GM23338 (cell line): ENCODE results near the gene SSTR3. TPM values are rescaled to one million over a fixed set of nuclear protein-coding genes. Genes with fewer than 3 reads are reported as not detected.

ENCODE experiments used
- ATAC-seq: fragments of 200-7000 bp; cut with Tn5 transposase; 3 replicates; pipeline ENCODE4 v1.9.1; 2020
- DNase-seq: peaks from one replicate; pipeline ENCODE4 v3.0.0-alpha.2; 2015; ENCODE audit warnings: low spot score
- H2AFZ ChIP-seq: fragments of 200-600 bp; sonication (generic); 2 replicates; pipeline ENCODE4 v1.8.0; 2016; ENCODE audit warnings: antibody characterized with exemption, mild to moderate bottlenecking, moderate library complexity
- H3F3A ChIP-seq: fragments of 200-600 bp; sonication (generic); replicated peaks from 2 replicates; pipeline ENCODE4 v1.8.0; 2017; ENCODE audit warnings: antibody characterized with exemption, mixed run types, low read depth
- H3K27ac ChIP-seq: fragments of 200-600 bp; sonication (generic); 2 replicates; pipeline ENCODE4 v1.6.1; 2016; ENCODE audit warnings: low read depth
- H3K27me3 ChIP-seq: fragments of 200-600 bp; sonication (generic); 2 replicates; pipeline ENCODE4 v1.8.0; 2016; ENCODE audit warnings: mild to moderate bottlenecking, mixed run types, moderate library complexity; ENCODE audit not compliant: insufficient read depth
- H3K36me3 ChIP-seq: fragments of 200-600 bp; sonication (generic); 2 replicates; pipeline ENCODE4 v1.8.0; 2016; ENCODE audit warnings: mild to moderate bottlenecking; ENCODE audit not compliant: insufficient read depth
- H3K4me1 ChIP-seq: fragments of 200-600 bp; sonication (generic); 2 replicates; pipeline ENCODE4 v1.8.0; 2016; ENCODE audit warnings: mild to moderate bottlenecking, moderate library complexity; ENCODE audit not compliant: insufficient read depth
- H3K4me2 ChIP-seq: fragments of 200-600 bp; sonication (generic); 2 replicates; pipeline ENCODE4 v1.7.1; 2017; ENCODE audit warnings: mixed run types
- H3K4me3 ChIP-seq: fragments of 200-600 bp; sonication (generic); 2 replicates; pipeline ENCODE4 v1.6.1; 2016; ENCODE audit warnings: mixed run types
- H3K79me2 ChIP-seq: fragments of 200-600 bp; sonication (generic); replicated peaks from 2 replicates; pipeline ENCODE4 v1.8.0; 2017; ENCODE audit warnings: mild to moderate bottlenecking; ENCODE audit not compliant: insufficient read depth
- H3K9me2 ChIP-seq: fragments of 200-600 bp; sonication (generic); 2 replicates; pipeline ENCODE4 v1.8.0; 2017; ENCODE audit not compliant: insufficient read depth
- H4K20me1 ChIP-seq: fragments of 200-600 bp; sonication (generic); replicated peaks from 2 replicates; pipeline ENCODE4 v1.8.0; 2017; ENCODE audit warnings: mild to moderate bottlenecking; ENCODE audit not compliant: insufficient read depth
- H3K27ac Mint-ChIP-seq: 2 replicates; pipeline ENCODE4 v1.8.0; 2020; ENCODE audit warnings: inconsistent platforms, mild to moderate bottlenecking, moderate library complexity, mixed read lengths
- H3K27me3 Mint-ChIP-seq: 3 replicates; pipeline ENCODE4 v1.8.0; 2022; ENCODE audit warnings: low read depth, mild to moderate bottlenecking, moderate library complexity, mixed read lengths, inconsistent platforms; ENCODE audit not compliant: insufficient read depth, poor library complexity
- H3K36me3 Mint-ChIP-seq: 3 replicates; pipeline ENCODE4 v1.8.0; 2021; ENCODE audit warnings: low read depth, mild to moderate bottlenecking, inconsistent platforms, moderate library complexity, mixed read lengths
- H3K4me1 Mint-ChIP-seq: 3 replicates; pipeline ENCODE4 v1.8.0; 2020; ENCODE audit warnings: mild to moderate bottlenecking, inconsistent platforms, mixed read lengths
- H3K4me3 Mint-ChIP-seq: 3 replicates; pipeline ENCODE4 v1.8.0; 2021; ENCODE audit warnings: moderate library complexity, mild to moderate bottlenecking, inconsistent platforms, mixed read lengths
- H3K9me3 Mint-ChIP-seq: 3 replicates; pipeline ENCODE4 v1.8.0; 2020; ENCODE audit warnings: moderate library complexity, mild to moderate bottlenecking, inconsistent platforms, mixed read lengths
- CREB1 ChIP-seq: fragments of 250-450 bp; sonication (Bioruptor Pico); IDR thresholded peaks from 2 replicates; pipeline ENCODE4 v1.5.0; 2020; ENCODE audit warnings: low read depth, mild to moderate bottlenecking, moderate library complexity
- EZH2 ChIP-seq: fragments of 200-600 bp; sonication (generic); IDR thresholded peaks from one replicate; pipeline ENCODE4 v1.8.0; 2017; ENCODE audit warnings: antibody characterized with exemption, mild to moderate bottlenecking, low read depth; ENCODE audit not compliant: unreplicated experiment
- JUNB ChIP-seq: IDR thresholded peaks from one replicate; pipeline ENCODE4 v1.6.1; 2016; ENCODE audit warnings: antibody characterized with exemption; ENCODE audit not compliant: unreplicated experiment
- NANOG ChIP-seq: IDR thresholded peaks from 2 replicates; pipeline ENCODE4 v1.6.1; 2016; ENCODE audit warnings: antibody characterized with exemption, borderline replicate concordance
- POLR2AphosphoS5 ChIP-seq: IDR thresholded peaks from 2 replicates; pipeline ENCODE4 v1.6.1; 2016; ENCODE audit warnings: antibody characterized with exemption, low read depth
- ZNF114 ChIP-seq: fragments of 250-450 bp; sonication (Bioruptor Pico); IDR thresholded peaks from 2 replicates; pipeline ENCODE4 v1.5.0; 2020; ENCODE audit warnings: mild to moderate bottlenecking, moderate library complexity
- ZNF331 ChIP-seq: fragments of 250-450 bp; sonication (Bioruptor Pico); IDR thresholded peaks from 2 replicates; pipeline ENCODE4 v1.5.0; 2020; ENCODE audit warnings: low read depth, mild to moderate bottlenecking, moderate library complexity
- polyA plus RNA-seq: library from polyadenylated mRNA; unstranded; fragments of >200 nt; fragmentation: Nextera tagmentation; extraction: Ambion mirVana; gene quantifications from 2 replicates; pipeline ENCODE4 v1.2.1, GENCODE V29; 2016
- total RNA-seq: library from RNA; depleted of rRNA; stranded (reverse); fragments of >200 nt; shearing (Covaris generic); gene quantifications from 2 replicates; pipeline ENCODE4 v1.2.3, GENCODE V29; 2014
- TF ChIP-seq, protein P1 (sequence below): IDR thresholded peaks from one replicate; pipeline ENCODE4 v1.6.1; 2018; ENCODE audit warnings: antibody characterized with exemption; ENCODE audit not compliant: unreplicated experiment
- TF ChIP-seq, protein P2 (sequence below): IDR thresholded peaks from 2 replicates; pipeline ENCODE4 v1.6.1; 2016; ENCODE audit warnings: antibody characterized with exemption

Gene SSTR3
- total and polyA plus RNA-seq, 2 experiments from 2014 or later, result 0.66 TPM; not detected in 1

DNA sequence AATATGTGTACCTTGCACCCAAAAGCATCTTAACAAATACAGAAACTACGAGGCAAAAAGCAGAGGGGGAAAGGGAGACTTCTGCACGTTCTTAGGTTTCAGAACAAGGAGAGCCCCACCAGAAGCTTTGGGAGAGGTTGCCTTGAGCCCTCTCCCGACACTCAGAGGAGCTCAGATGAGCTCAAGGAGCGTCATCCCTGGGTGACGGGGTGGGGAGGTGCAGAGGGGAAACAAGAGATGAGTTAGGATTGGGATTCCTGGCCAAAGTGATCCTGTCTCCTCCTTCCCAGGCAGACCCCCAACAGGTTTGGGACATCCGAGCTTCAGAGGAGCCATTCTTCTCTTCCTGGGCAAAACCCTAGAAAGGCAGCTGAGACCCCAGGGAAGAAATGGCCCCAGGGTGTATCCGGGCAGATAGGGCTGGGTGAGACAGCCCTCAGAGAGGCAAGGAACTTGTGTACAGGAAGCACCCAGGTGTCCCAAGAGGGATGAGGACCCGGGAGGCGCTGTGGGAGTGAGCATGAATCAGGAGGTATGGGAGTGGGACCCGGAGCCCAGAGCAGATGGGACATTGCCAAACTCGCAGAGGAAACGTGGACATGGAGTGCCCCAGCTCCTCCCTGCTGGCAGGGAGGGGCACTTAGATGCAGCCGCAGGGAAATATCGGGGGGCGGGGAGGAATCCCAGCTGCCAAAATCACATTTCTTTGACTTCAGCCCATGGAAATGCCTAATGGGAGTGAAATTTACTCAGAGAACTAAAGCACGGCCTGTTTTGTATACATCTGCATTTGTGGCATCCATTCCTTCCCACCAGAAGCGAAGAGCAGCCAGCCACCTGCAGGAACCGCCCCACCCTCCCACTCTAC is 36.6 kb downstream of the SSTR3 start:
- DNase-seq, result no peak
- no peak overlapping the region for H2AFZ ChIP-seq
- H4K20me1 ChIP-seq, result no peaks in the 10 kb centered on the region
- no peaks in the 10 kb centered on the region for H3K36me3 ChIP-seq
- H3K27me3 ChIP-seq, result no peaks in the 10 kb centered on the region
- peaks cover 15% of the 10 kb centered on the region for H3K4me1 ChIP-seq
- Mint-ChIP-seq H3K9me3 (no peaks in the 10 kb centered on the region), H3K4me1 (peaks cover 28% of the 10 kb centered on the region), H3K27me3 (peaks cover 7% of the 10 kb centered on the region), H3K36me3 (no peaks in the 10 kb centered on the region), H3K4me3 (no peak overlapping the region), H3K27ac (no peak overlapping the region)
- TF ChIP-seq ZNF331 (CRISPR knock-in tag) (no peak), CREB1 (CRISPR knock-in tag) (no peak), POLR2AphosphoS5 (no peak), NANOG (no peak), JUNB (no peak), ZNF114 (CRISPR knock-in tag) (no peak)
- TF ChIP-seq, protein P1, sequence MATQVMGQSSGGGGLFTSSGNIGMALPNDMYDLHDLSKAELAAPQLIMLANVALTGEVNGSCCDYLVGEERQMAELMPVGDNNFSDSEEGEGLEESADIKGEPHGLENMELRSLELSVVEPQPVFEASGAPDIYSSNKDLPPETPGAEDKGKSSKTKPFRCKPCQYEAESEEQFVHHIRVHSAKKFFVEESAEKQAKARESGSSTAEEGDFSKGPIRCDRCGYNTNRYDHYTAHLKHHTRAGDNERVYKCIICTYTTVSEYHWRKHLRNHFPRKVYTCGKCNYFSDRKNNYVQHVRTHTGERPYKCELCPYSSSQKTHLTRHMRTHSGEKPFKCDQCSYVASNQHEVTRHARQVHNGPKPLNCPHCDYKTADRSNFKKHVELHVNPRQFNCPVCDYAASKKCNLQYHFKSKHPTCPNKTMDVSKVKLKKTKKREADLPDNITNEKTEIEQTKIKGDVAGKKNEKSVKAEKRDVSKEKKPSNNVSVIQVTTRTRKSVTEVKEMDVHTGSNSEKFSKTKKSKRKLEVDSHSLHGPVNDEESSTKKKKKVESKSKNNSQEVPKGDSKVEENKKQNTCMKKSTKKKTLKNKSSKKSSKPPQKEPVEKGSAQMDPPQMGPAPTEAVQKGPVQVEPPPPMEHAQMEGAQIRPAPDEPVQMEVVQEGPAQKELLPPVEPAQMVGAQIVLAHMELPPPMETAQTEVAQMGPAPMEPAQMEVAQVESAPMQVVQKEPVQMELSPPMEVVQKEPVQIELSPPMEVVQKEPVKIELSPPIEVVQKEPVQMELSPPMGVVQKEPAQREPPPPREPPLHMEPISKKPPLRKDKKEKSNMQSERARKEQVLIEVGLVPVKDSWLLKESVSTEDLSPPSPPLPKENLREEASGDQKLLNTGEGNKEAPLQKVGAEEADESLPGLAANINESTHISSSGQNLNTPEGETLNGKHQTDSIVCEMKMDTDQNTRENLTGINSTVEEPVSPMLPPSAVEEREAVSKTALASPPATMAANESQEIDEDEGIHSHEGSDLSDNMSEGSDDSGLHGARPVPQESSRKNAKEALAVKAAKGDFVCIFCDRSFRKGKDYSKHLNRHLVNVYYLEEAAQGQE, result no peak
- TF ChIP-seq, protein P2, sequence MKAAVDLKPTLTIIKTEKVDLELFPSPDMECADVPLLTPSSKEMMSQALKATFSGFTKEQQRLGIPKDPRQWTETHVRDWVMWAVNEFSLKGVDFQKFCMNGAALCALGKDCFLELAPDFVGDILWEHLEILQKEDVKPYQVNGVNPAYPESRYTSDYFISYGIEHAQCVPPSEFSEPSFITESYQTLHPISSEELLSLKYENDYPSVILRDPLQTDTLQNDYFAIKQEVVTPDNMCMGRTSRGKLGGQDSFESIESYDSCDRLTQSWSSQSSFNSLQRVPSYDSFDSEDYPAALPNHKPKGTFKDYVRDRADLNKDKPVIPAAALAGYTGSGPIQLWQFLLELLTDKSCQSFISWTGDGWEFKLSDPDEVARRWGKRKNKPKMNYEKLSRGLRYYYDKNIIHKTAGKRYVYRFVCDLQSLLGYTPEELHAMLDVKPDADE, result no peak
- H3K79me2 ChIP-seq, result no peaks in the 10 kb centered on the region
- H3K4me2 ChIP-seq, result no peak overlapping the region
- H3F3A ChIP-seq, result no peaks in the 10 kb centered on the region
- no peak overlapping the region for H3K4me3 ChIP-seq
- no peak for ATAC-seq
- no peaks in the 10 kb centered on the region for H3K9me2 ChIP-seq
- H3K27ac ChIP-seq, result no peak overlapping the region

DNA sequence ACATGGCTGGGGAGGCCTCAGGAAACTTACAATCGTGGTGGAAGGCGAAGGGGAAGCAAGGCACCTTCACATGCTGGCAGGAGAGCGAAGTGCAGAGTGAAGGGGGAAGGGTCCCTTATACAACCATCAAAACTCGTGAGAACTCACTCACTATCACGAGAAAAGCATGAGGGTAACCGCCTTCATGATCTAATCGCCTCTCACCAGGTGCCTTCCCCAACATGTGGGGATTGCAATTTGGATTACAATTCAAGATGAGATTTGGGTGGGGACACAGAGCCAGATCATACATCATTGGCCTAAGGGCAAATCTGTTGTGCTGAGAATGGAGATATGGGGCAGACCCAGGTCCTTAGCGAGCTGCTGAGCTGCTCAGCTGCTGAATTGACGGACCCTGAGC is 37.3 kb downstream of the SSTR3 start:
- Histone ChIP-seq H3K36me3 (no peaks in the 10 kb centered on the region), H3K27ac (no peak overlapping the region), H3K4me2 (no peak overlapping the region), H3K9me2 (no peaks in the 10 kb centered on the region), H3K27me3 (no peaks in the 10 kb centered on the region), H3F3A (no peaks in the 10 kb centered on the region), H3K79me2 (no peaks in the 10 kb centered on the region), H3K4me3 (no peak overlapping the region), H2AFZ (no peak overlapping the region), H3K4me1 (peaks cover 15% of the 10 kb centered on the region), H4K20me1 (no peaks in the 10 kb centered on the region)
- peaks cover 6% of the 10 kb centered on the region for H3K27me3 Mint-ChIP-seq
- no peak for ATAC-seq
- H3K4me1 Mint-ChIP-seq, result peaks cover 28% of the 10 kb centered on the region
- no peak for DNase-seq
- no peaks in the 10 kb centered on the region for H3K9me3 Mint-ChIP-seq
- TF ChIP-seq EZH2, result no peak
- TF ChIP-seq NANOG, result no peak
- TF ChIP-seq, protein P1, result no peak
- TF ChIP-seq ZNF114 (CRISPR knock-in tag), result no peak
- no peak for TF ChIP-seq JUNB
- H3K27ac Mint-ChIP-seq, result no peak overlapping the region
- H3K4me3 Mint-ChIP-seq, result no peak overlapping the region
- H3K36me3 Mint-ChIP-seq, result no peaks in the 10 kb centered on the region
